GM21529 (cell line): ENCODE measurements around the gene PIGH.
"Not testable (repeated sequence)": the region's sequence is repeated elsewhere in the genome, so short reads cannot be mapped to it uniquely, and the experiment has no call there.

Experiments
- ATAC-seq: cut with Tn5 transposase; IDR thresholded peaks from one replicate; pipeline ENCODE4 v1.9.1; 2021; ENCODE audit not compliant: unreplicated experiment

The PIGH gene

GRCh38 chr14:67553547-67553946, 46.5 kb downstream of the PIGH start:
- no peak for ATAC-seq

GRCh38 chr14:67551940-67552339, 48.1 kb downstream of the PIGH start:
- ATAC-seq = no peak

- no peak for ATAC-seq
Observed at GRCh38 chr14:67551123-67551522, 48.9 kb downstream of the PIGH start.

GRCh38 chr14:67549734-67550133, 50.3 kb downstream of the PIGH start:
- no peak for ATAC-seq

GRCh38 chr14:67547224-67547780, 52.8 kb downstream of the PIGH start:
- ATAC-seq = no peak

GRCh38 chr14:67544590-67544989, 55.5 kb downstream of the PIGH start:
- ATAC-seq = no peak

- ATAC-seq = not testable (repeated sequence)
Observed at GRCh38 chr14:67542620-67543019, 57.4 kb downstream of the PIGH start.

GRCh38 chr14:67541448-67542387, 58.4 kb downstream of the PIGH start:
- no peak for ATAC-seq
